ENCODE data around the gene SART3.
"Not testable (repeated sequence)": the region's sequence is repeated elsewhere in the genome, so short reads cannot be mapped to it uniquely, and the experiment has no call there.

SART3 gene

GRCh38 chr12:108596854-108597558, 36.0 kb upstream of the SART3 start:
- peak; percentile 47 for DNase-seq (ENCODE audit: low spot score)

- peak; percentile 48 for DNase-seq (ENCODE audit: low spot score)
Measured at GRCh38 chr12:108595711-108596647, 35.0 kb upstream of the SART3 start.

GRCh38 chr12:108594960-108595710, 34.2 kb upstream of the SART3 start:
- DNase-seq (ENCODE audit: low spot score): no peak

GRCh38 chr12:108594323-108594903, 33.4 kb upstream of the SART3 start:
- DNase-seq (ENCODE audit: low spot score): no peak

- DNase-seq (ENCODE audit: low spot score): no peak
Measured at GRCh38 chr12:108592033-108592909, 31.3 kb upstream of the SART3 start.

- no peak for DNase-seq (ENCODE audit: low spot score)
Measured at GRCh38 chr12:108591267-108591980, 30.5 kb upstream of the SART3 start.

GRCh38 chr12:108590463-108590862, 29.5 kb upstream of the SART3 start:
- DNase-seq (ENCODE audit: low spot score): not testable (repeated sequence)

GRCh38 chr12:108589840-108590229, 28.9 kb upstream of the SART3 start:
- no peak for DNase-seq (ENCODE audit: low spot score)

- peak; percentile 61 for DNase-seq (ENCODE audit: low spot score)
Measured at GRCh38 chr12:108589028-108589839, 28.3 kb upstream of the SART3 start.

- no peak for DNase-seq (ENCODE audit: low spot score)
Measured at GRCh38 chr12:108587826-108588225, 26.9 kb upstream of the SART3 start.

- no peak for DNase-seq (ENCODE audit: low spot score)
Measured at GRCh38 chr12:108586306-108586705, 25.3 kb upstream of the SART3 start.

GRCh38 chr12:108585864-108586263, 24.9 kb upstream of the SART3 start:
- no peak for DNase-seq (ENCODE audit: low spot score)

- no peak for DNase-seq (ENCODE audit: low spot score)
Measured at GRCh38 chr12:108584456-108585065, 23.6 kb upstream of the SART3 start.

GRCh38 chr12:108583991-108584390, 23.0 kb upstream of the SART3 start:
- DNase-seq (ENCODE audit: low spot score): no peak

- no peak for DNase-seq (ENCODE audit: low spot score)
Measured at GRCh38 chr12:108582978-108583770, 22.2 kb upstream of the SART3 start.

GRCh38 chr12:108582509-108582908, 21.5 kb upstream of the SART3 start:
- no peak for DNase-seq (ENCODE audit: low spot score)

- DNase-seq (ENCODE audit: low spot score): no peak
Measured at GRCh38 chr12:108581311-108582227, 20.6 kb upstream of the SART3 start.
